ENCODE measurements around the gene OR10A3. TPM values are rescaled to one million over a fixed set of nuclear protein-coding genes. Genes with fewer than 3 reads are reported as not detected.

The OR10A3 gene
- total RNA-seq, 1 experiment from 2014 or later = not detected

Other genes with a start within 250 kb of the OR10A3 start
- not detected for gene OVCH2, start 235.2 kb downstream of the OR10A3 start, total RNA-seq (2021; ENCODE audit: unreplicated experiment)
- gene OR5P2, start 144.8 kb downstream of the OR10A3 start, total RNA-seq (2021; ENCODE audit: unreplicated experiment) = not detected
- gene OR5P3, start 110.9 kb downstream of the OR10A3 start, total RNA-seq (2021; ENCODE audit: unreplicated experiment) = not detected
- gene OR10A6, start 10.4 kb downstream of the OR10A3 start, total RNA-seq (2021; ENCODE audit: unreplicated experiment) = not detected
- gene NLRP10, start 23.7 kb upstream of the OR10A3 start, total RNA-seq (2021; ENCODE audit: unreplicated experiment) = not detected
- gene EIF3F, start 45.6 kb upstream of the OR10A3 start, total RNA-seq (2021; ENCODE audit: unreplicated experiment) = 313 TPM
- gene TUB, start 139.5 kb upstream of the OR10A3 start, total RNA-seq (2021; ENCODE audit: unreplicated experiment) = 0.02 TPM
- not detected for gene RIC3, start 227.3 kb upstream of the OR10A3 start, total RNA-seq (2021; ENCODE audit: unreplicated experiment)